ENCODE results near the gene ACYP1. TPM values are rescaled to one million over a fixed set of nuclear protein-coding genes. Genes with fewer than 3 reads are reported as not detected.

Gene ACYP1
- total and polyA plus RNA-seq, 9 of the 15 experiments (the other 6 are each of a cell fraction or from before 2014, with no cell fraction given), result 19.9 to 113 (median 52.3) TPM

GRCh38 chr14:75069121-75069810 is 5.4 kb upstream of the ACYP1 start, which contains the start of gene ZC2HC1C (continued):
- TF ChIP-seq GMEB1 (CRISPR knock-in tag; IDR thresholded peaks at IDR 0.05) (no peak), RERE (CRISPR knock-in tag; IDR thresholded peaks at IDR 0.05; ENCODE audit: borderline replicate concordance) (no peak), NCOR1 (IDR thresholded peaks at IDR 0.05) (peak; percentile 74), TCFL5 (CRISPR knock-in tag; conservative IDR thresholded peaks at IDR 0.05) (no peak), GTF3C2 (IDR thresholded peaks at IDR 0.05; ENCODE audit: borderline replicate concordance, extremely low read depth, insufficient read length) (no peak), HLTF (IDR thresholded peaks at IDR 0.05) (no peak), SMARCC2 (IDR thresholded peaks at IDR 0.05; ENCODE audit: low read depth) (no peak), CEBPZ (IDR thresholded peaks at IDR 0.05; ENCODE audit: borderline replicate concordance, low read depth, low read length) (no peak), GTF2A2 (tag; IDR thresholded peaks at IDR 0.05) (no peak), EGR1 (conservative IDR thresholded peaks at IDR 0.05) (peak; percentile 62), SOX6 (IDR thresholded peaks at IDR 0.05) (peak; percentile 57; the same call in 1 of the 2 replicates), NCOA6 (IDR thresholded peaks at IDR 0.05) (no peak), SP2 (IDR thresholded peaks at IDR 0.05; ENCODE audit: extremely low read depth, low read depth, low read length, poor library complexity, severe bottlenecking) (no peak), ZNF232 (CRISPR knock-in tag; IDR thresholded peaks at IDR 0.05) (no peak)
